IPS DF 6.9 (cell line): Measurements from ENCODE around the gene LRRC37A3.
A peak's percentile ranks its signal among the peaks of the same experiment; 100 is the strongest.
"Not testable (repeated sequence)": the region's sequence is repeated elsewhere in the genome, so short reads cannot be mapped to it uniquely, and the experiment has no call there.

Source experiments
- DNase-seq: peaks from one replicate; pipeline ENCODE4 v3.0.0-alpha.2; 2013; ENCODE audit warnings: low read depth, low spot score
- H3K27ac ChIP-seq: one replicate; pipeline ENCODE4 v1.5.1; 2013; ENCODE audit warnings: low read length, control low read depth
- H3K27me3 ChIP-seq: 2 replicates; pipeline ENCODE4 v1.6.1; 2013; ENCODE audit warnings: mild to moderate bottlenecking, low read length; ENCODE audit not compliant: control insufficient read depth, insufficient read depth
- H3K36me3 ChIP-seq: 2 replicates; pipeline ENCODE4 v1.6.1; 2013; ENCODE audit warnings: low read length; ENCODE audit not compliant: control insufficient read depth, insufficient read depth
- H3K4me1 ChIP-seq: 2 replicates; pipeline ENCODE4 v1.6.1; 2013; ENCODE audit warnings: low read length; ENCODE audit not compliant: control insufficient read depth, insufficient read depth
- H3K4me3 ChIP-seq: 2 replicates; pipeline ENCODE4 v1.5.1; 2013; ENCODE audit warnings: mild to moderate bottlenecking, low read length
- H3K9me3 ChIP-seq: 2 replicates; pipeline ENCODE4 v1.6.1; 2013; ENCODE audit warnings: low read length, inconsistent platforms; ENCODE audit not compliant: control insufficient read depth, insufficient read depth
- WGBS: extraction: QIAGEN DNeasy Blood & Tissue Kit; methylation state at CpG from one replicate; pipeline ENCODE4 v1.1.7; 2013; ENCODE audit warnings: mixed read lengths, missing lambda C conversion rate; ENCODE audit not compliant: insufficient read length, insufficient coverage; 5-methylcytosine and 5-hydroxymethylcytosine counted together

The LRRC37A3 gene

DNA sequence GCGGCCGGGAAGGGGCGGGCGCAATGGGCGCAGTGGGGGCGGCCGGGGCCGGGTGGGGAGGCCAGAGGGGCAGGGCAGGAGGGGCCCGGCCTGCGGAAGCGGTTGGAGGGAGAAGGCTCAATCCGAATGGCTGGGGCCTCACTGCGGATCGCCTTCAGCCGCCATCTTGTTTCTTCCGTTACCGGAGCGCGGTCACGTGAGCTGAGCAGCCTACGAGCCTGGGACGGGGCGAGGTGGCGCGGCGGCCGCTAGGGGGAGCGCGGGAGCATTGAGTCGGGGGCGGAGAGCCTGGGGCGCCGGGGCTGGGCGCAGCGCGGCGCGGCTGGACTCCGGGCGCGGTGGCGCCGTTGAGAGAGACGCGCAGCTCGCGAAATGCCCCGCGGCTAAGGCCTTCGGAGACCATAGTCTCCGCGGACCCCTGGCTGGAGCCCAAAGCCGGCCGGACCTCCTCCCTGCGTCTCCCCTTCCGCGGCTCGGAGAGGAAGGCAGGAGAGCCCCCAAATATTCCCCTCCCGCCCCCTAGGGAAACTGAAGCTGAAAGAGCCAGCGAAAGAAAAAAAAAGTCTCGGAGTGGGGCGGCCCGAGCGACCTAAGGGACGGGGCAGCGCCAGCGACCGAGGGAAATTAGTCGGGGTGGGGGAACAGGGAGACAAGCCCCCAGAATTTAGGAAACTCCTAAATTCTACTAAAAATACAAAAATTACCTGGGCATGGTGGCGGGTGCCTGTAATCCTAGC lies at the start of gene LRRC37A3:
TSS of gene LRRC37A3 (minus strand) at position 190 of the 737 bp plus-strand sequence. CDS start 22,221 bp downstream, outside the sequence.
- H3K27ac ChIP-seq, H3K9me3 ChIP-seq, H3K4me1 ChIP-seq, H3K36me3 ChIP-seq, H3K27me3 ChIP-seq: not testable (repeated sequence)
- peak within 1 kb of the TSS; percentile 63; the same call in 1 of the 2 replicates for H3K4me3 ChIP-seq
- no CpG with 5 or more reads among the region's 70 CpGs for WGBS
- DNase-seq = peak; percentile 92

DNA sequence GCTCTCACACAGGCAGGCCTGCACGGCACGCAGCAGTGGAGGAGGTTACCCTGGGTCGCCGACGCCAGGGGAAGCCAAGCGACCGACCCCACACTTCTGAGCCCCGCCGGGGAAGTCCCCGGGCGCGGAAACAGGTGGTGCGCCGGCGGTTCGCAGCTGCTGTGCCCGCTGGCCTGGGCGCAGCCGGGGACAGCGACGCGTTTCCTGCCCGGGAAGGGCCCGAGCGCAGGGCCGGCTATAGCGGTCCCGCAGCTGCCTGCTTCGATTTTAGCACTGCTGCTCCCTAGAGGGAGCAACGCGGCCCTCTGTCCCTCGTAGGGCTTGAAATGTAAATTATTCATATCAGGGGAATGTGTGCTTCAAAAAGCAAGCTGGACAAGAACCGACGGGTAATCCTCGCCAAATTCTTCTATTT lies 46.6 kb upstream of the LRRC37A3 start:
- not testable (repeated sequence) for H3K4me1 ChIP-seq, H3K36me3 ChIP-seq, H3K27me3 ChIP-seq, DNase-seq, H3K27ac ChIP-seq, H3K9me3 ChIP-seq
- peak overlapping the region; percentile 43; the same call in 1 of the 2 replicates for H3K4me3 ChIP-seq
- no CpG with 5 or more reads among the region's 35 CpGs for WGBS

DNA sequence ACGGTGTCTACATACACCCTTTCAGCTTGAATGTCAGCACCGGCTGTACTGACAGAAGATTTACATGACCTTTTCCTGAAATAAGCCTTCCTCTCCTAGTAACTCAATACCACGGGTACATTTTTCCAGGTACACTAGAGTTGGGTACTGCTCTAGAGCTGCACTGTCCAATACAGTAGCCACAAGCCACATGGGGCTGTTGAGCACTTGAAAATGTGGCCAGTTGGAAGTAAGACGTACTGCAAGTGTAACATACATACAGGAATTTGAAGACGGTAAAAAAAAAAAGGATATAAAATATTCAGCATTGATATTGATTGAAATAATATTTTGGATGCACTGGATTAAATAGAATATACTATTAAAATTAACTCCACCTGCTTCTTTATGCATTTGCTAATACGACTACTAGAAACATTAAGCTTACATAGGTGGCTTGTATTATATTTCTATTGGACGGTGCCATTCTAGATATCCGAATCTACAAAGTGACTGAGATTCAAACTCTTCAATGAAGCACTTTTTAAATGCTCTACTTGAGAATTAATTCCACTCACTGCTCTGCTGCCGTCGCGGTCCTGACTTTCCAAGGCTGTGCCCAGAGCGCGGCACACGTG lies 46.1 kb upstream of the LRRC37A3 start:
- no CpG with 5 or more reads among the region's 14 CpGs for WGBS
- not testable (repeated sequence) for H3K4me1 ChIP-seq, H3K9me3 ChIP-seq, H3K27me3 ChIP-seq, H3K36me3 ChIP-seq, DNase-seq, H3K27ac ChIP-seq
- peak overlapping the region; percentile 43; the same call in 1 of the 2 replicates for H3K4me3 ChIP-seq

DNA sequence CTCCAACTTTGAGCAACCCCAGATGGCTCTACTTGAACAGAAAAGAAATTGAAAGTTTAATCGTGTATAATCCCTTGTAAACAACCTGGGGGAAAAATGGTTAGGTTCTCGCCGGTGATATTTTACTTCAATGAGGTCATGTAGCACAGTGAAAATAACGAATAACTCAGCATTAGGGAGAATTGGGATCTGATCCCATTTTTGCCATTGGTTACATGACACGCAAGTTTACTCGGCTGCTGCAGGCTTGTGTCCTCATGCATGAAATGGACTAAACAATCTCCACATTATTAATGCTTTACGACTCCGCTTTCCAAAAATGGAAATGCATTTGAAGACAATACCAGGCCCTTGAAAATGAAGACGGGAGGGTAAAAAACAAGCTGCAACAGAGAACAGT lies 45.5 kb upstream of the LRRC37A3 start:
- Histone ChIP-seq H3K4me3 (no peak overlapping the region), H3K9me3 (no peaks in the 10 kb centered on the region), H3K27ac (no peak overlapping the region), H3K36me3 (no peaks in the 10 kb centered on the region), H3K4me1 (no peaks in the 10 kb centered on the region), H3K27me3 (no peaks in the 10 kb centered on the region)
- no CpG with 5 or more reads among the region's 9 CpGs for WGBS
- DNase-seq = no peak

DNA sequence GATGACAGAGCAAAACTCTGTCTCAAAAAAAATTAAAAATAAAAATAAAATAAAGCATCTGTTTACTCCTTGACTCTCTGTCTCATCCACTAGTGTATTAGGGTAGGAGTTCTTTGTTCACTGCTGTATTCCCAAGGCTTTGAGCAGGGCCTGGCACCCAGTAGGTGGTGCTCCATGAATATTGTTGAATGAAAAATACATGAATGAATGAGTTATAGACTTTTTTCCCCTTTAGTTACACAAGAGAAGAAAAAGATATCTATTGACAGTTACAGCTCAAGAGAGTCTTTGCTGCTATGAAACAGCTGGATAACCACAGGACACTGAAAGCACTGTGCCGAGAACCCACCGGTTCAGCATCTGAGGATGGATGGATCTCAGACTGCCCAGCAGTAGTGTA lies 44.5 kb upstream of the LRRC37A3 start:
- not testable (repeated sequence) for H3K36me3 ChIP-seq, H3K4me1 ChIP-seq, H3K27ac ChIP-seq, H3K9me3 ChIP-seq, H3K27me3 ChIP-seq, H3K4me3 ChIP-seq, DNase-seq
- no CpG with 5 or more reads among the region's 2 CpGs for WGBS

DNA sequence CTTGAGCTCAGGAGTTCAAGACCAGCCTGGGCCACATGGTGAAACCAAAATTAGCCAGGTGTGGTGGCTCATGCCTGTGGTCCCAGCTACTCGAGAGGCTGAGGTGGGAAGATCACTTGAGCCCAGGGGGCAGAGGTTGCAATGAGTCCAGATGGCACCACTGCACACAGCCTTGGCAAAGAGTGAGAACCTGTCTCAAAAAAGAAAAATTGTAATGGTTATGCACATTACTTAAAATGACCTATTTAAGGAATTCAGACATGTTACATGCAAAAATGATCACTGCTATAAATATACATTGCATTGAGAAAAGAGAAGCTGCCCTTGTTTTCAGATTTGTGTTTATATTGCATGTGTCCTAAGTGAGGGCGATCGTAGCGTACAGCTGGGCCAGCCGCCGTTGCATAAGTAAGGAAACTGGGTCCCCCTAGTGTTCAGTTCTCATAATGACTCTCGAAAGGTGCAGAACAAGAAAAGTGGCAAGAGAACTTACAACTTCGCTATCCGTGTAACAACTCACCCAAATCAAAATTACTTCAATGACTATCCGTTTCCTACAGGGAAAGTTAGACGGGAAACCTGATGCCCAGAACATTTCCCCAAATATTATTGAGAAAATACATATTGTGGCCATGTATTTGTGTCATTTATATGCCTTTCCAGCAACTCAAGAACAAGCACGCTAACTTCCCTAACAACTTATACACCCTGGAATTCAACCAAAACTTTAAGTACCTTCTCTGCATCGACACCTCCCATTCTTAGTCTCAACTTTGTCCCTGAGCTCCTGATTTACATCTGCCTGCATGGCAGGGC lies 42.5 kb upstream of the LRRC37A3 start:
- no CpG with 5 or more reads among the region's 13 CpGs for WGBS
- H3K4me3 ChIP-seq, H3K27me3 ChIP-seq, H3K4me1 ChIP-seq, DNase-seq, H3K36me3 ChIP-seq, H3K27ac ChIP-seq, H3K9me3 ChIP-seq: not testable (repeated sequence)

DNA sequence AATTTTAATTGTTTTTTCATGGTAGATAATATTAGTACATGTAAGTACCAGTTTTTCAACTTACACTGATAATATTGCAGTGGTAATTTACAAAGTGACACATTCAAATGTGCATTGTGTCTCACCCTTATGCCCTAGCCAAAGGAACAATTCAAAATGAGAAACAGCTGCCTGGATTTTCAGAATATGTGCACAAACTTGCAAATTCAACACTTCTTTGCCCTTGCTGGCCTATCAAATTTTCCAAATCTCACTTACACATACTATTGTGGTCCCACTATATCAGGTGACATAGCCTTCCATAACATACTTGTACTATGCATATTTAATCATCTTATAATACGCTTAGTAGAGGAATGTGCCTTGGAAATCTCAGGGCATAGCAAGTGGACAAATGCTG lies 32.6 kb upstream of the LRRC37A3 start:
- no peaks in the 10 kb centered on the region for H3K27me3 ChIP-seq
- no CpG with 5 or more reads among the region's 1 CpG for WGBS
- DNase-seq = no peak
- H3K4me3 ChIP-seq = no peak overlapping the region
- no peaks in the 10 kb centered on the region for H3K4me1 ChIP-seq
- no peaks in the 10 kb centered on the region for H3K36me3 ChIP-seq
- H3K9me3 ChIP-seq = no peaks in the 10 kb centered on the region
- no peak overlapping the region for H3K27ac ChIP-seq

DNA sequence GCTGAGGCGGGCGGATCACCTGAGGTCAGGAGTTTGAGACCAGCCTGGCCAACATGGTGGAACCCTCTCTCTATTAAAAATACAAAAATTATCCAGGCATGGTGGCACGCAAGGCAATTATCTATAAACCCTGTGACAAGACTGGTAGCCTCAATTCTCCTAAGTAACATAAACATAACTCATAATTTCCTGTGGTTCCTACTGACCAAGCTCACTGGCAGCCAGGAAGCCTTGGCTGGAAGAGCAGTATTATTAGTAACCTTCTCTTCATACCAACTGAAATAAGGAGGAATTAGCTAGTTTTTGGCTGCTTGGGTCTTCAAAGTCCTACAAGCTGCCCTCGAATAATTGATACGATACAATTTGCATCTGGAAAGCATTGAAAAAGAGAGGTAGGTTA lies 31.6 kb upstream of the LRRC37A3 start:
- Histone ChIP-seq H3K36me3 (no peaks in the 10 kb centered on the region), H3K9me3 (no peaks in the 10 kb centered on the region), H3K27me3 (no peaks in the 10 kb centered on the region), H3K27ac (no peak overlapping the region), H3K4me3 (no peak overlapping the region), H3K4me1 (no peaks in the 10 kb centered on the region)
- WGBS = no CpG with 5 or more reads among the region's 5 CpGs
- no peak for DNase-seq

DNA sequence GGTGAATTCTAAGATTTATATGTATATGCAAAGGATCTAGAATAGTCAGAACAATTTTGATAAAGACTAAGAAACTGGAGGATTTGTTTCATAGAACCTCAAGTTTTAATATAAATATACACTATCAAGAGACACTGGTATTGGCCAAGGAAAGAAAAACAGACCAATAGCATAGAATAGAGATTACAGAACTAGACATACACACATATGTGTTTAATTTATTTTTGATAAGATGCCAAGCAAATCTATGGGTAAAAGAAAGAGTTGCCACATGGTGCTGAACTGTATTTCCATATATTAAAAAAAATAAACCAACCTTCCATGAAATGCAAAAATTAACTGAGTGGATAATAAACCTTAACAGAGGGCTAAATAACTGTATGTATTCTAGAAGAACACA lies 27.9 kb upstream of the LRRC37A3 start:
- Histone ChIP-seq H3K9me3 (no peaks in the 10 kb centered on the region), H3K27ac (no peak overlapping the region), H3K4me1 (no peaks in the 10 kb centered on the region), H3K4me3 (no peak overlapping the region), H3K36me3 (no peaks in the 10 kb centered on the region), H3K27me3 (no peaks in the 10 kb centered on the region)
- no peak for DNase-seq

DNA sequence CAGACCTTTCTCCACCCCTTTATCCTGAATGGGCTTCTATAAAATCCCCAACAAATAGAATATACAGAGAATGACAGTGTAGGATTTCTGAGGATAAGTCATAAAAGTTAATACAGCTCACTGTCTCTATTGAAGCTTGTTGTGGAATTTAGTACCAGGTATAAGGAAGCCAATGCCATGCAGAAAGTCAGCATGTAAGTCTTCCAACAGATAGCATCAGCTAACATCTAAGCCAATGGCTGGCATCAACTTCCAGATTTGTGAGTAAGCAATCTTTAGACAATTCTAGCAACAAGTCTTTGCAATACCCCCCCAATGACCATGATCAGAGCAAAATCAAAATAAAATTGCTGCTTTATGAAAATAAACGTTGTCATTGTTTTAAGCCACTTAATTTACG lies 22.5 kb upstream of the LRRC37A3 start:
- DNase-seq = no peak
- Histone ChIP-seq H3K27me3 (no peaks in the 10 kb centered on the region), H3K4me1 (no peaks in the 10 kb centered on the region), H3K4me3 (no peak overlapping the region), H3K27ac (no peak overlapping the region), H3K9me3 (no peaks in the 10 kb centered on the region), H3K36me3 (no peaks in the 10 kb centered on the region)
- no CpG with 5 or more reads among the region's 2 CpGs for WGBS
